H1 (cell line): Measurements from ENCODE around the gene TOP3B. TPM values are rescaled to one million over a fixed set of nuclear protein-coding genes. Genes with fewer than 3 reads are reported as not detected.

ENCODE experiments used
- CTCF ChIA-PET: fragments of 300-600 bp; sonication (Branson Sonifier 250); formaldehyde crosslinking; loops from one replicate; lab custom pipeline; 2021; ENCODE audit not compliant: partially characterized antibody; lab: Charles Lee
- POLR2A ChIA-PET: fragments of 300-600 bp; sonication (Branson Sonifier 250); formaldehyde crosslinking; loops from one replicate; lab custom pipeline; 2021; ENCODE audit warnings: inconsistent platforms; ENCODE audit not compliant: partially characterized antibody; lab: Charles Lee
- DNase-seq, 2 experiments: peaks; one replicate each; pipeline versions ENCODE4 v3.0.0 to v3.0.0-alpha.2; 2010 to 2022; ENCODE audit warnings: low spot score in 2 of 2, low read depth in 1 of 2, mixed read lengths in 1 of 2
- FAIRE-seq: peaks from 2 replicates; lab custom pipeline; 2011; peaks lifted over from hg19 to GRCh38; lab: Jason Lieb, UNC
- H2AFZ ChIP-seq: 2 replicates; pipeline ENCODE4 v1.8.1; 2012; ENCODE audit warnings: low read length, inconsistent platforms
- H2AK5ac ChIP-seq: 2 replicates; pipeline ENCODE4 v1.6.1; 2013; ENCODE audit warnings: low read depth, low read length
- H2BK120ac ChIP-seq: replicated peaks from 2 replicates; pipeline ENCODE3; 2013; ENCODE audit warnings: low read depth, low read length, inconsistent platforms
- H2BK12ac ChIP-seq: 2 replicates; pipeline ENCODE4 v1.6.1; 2013; ENCODE audit warnings: low read depth, low read length
- H2BK15ac ChIP-seq: 2 replicates; pipeline ENCODE4 v1.6.1; 2013; ENCODE audit warnings: low read length
- H2BK20ac ChIP-seq: 2 replicates; pipeline ENCODE4 v1.6.1; 2013; ENCODE audit warnings: low read length
- H2BK5ac ChIP-seq: 2 replicates; pipeline ENCODE4 v1.6.1; 2013; ENCODE audit warnings: low read depth, low read length
- H3K14ac ChIP-seq: 2 replicates; pipeline ENCODE4 v1.6.1; 2013; ENCODE audit warnings: inconsistent platforms; ENCODE audit not compliant: insufficient read length
- H3K18ac ChIP-seq: 2 replicates; pipeline ENCODE4 v1.6.1; 2013; ENCODE audit warnings: low read length; ENCODE audit errors: extremely low read depth
- H3K23ac ChIP-seq: 2 replicates; pipeline ENCODE4 v1.6.1; 2013; ENCODE audit warnings: inconsistent platforms; ENCODE audit not compliant: insufficient read length
- H3K23me2 ChIP-seq: 2 replicates; pipeline ENCODE4 v1.6.1; 2013; ENCODE audit warnings: low read depth, low read length
- H3K27ac ChIP-seq: 2 replicates; pipeline ENCODE4 v1.6.1; 2011; ENCODE audit warnings: low read depth, low read length, inconsistent platforms
- H3K27me3 ChIP-seq, 4 experiments: replicated peaks in 1 of 4; 1 replicate in 1 of 4; 2 replicates in 3 of 4; pipeline versions ENCODE4 v1.6.1 to v1.8.1; 2011 to 2013; ENCODE audit warnings: low read length in 3 of 4, mild to moderate bottlenecking in 3 of 4, inconsistent platforms in 2 of 4, mixed read lengths in 2 of 4, moderate library complexity in 1 of 4; ENCODE audit not compliant: control insufficient read depth in 3 of 4, insufficient read depth in 3 of 4; ENCODE audit errors: extremely low read depth in 1 of 4
- H3K36me3 ChIP-seq, 4 experiments: 2 replicates each; pipeline versions ENCODE4 v1.6.1 to v1.8.1; 2011 to 2013; ENCODE audit warnings: mild to moderate bottlenecking in 4 of 4, low read length in 3 of 4, moderate library complexity in 2 of 4, control low read depth in 1 of 4, inconsistent platforms in 1 of 4; ENCODE audit not compliant: insufficient read depth in 4 of 4, control insufficient read depth in 2 of 4
- H3K4ac ChIP-seq: replicated peaks from 2 replicates; pipeline ENCODE3; 2013; ENCODE audit warnings: low read length, low read depth, mixed read lengths, inconsistent platforms; ENCODE audit not compliant: insufficient read length
- H3K4me1 ChIP-seq, 4 experiments: replicated peaks in 1 of 4; 1 replicate in 1 of 4; 2 replicates in 3 of 4; pipeline versions ENCODE4 v1.6.1 to v1.8.1; 2011 to 2013; ENCODE audit warnings: low read length in 3 of 4, inconsistent platforms in 2 of 4, mixed read lengths in 1 of 4; ENCODE audit not compliant: insufficient read depth in 4 of 4, control insufficient read depth in 3 of 4
- H3K4me2 ChIP-seq, 2 experiments: 2 replicates each; pipeline versions ENCODE4 v1.6.1 to v1.8.1; 2011 to 2013; ENCODE audit warnings: low read depth in 2 of 2, low read length in 2 of 2, control low read depth in 1 of 2, inconsistent platforms in 1 of 2, mild to moderate bottlenecking in 1 of 2; ENCODE audit not compliant: insufficient read depth in 1 of 2
- H3K4me3 ChIP-seq, 4 experiments: fragments of 200-600, 300-600 bp in 1 of 4; sonication (generic), shearing (Covaris generic), sonication (Bioruptor Twin) in 1 of 4; 2 replicates each; pipeline versions ENCODE4 v1.5.1 to v1.8.1; 2011 to 2016; ENCODE audit warnings: low read length in 4 of 4, low read depth in 3 of 4, control low read depth in 2 of 4, inconsistent platforms in 2 of 4, mild to moderate bottlenecking in 2 of 4, mixed read lengths in 1 of 4, moderate library complexity in 1 of 4; ENCODE audit not compliant: insufficient read depth in 2 of 4; ENCODE audit errors: extremely low read depth in 1 of 4
- H3K56ac ChIP-seq: replicated peaks from 2 replicates; pipeline ENCODE3; 2013; ENCODE audit warnings: low read depth, mild to moderate bottlenecking, mixed read lengths, low read length, inconsistent platforms; ENCODE audit not compliant: insufficient read length
- H3K79me1 ChIP-seq: 2 replicates; pipeline ENCODE4 v1.6.1; 2013; ENCODE audit warnings: low read depth, low read length, control low read depth
- H3K79me2 ChIP-seq, 2 experiments: 2 replicates each; pipeline versions ENCODE4 v1.6.1 to v1.8.1; 2012 to 2013; ENCODE audit warnings: low read length in 2 of 2, mild to moderate bottlenecking in 2 of 2, inconsistent platforms in 1 of 2; ENCODE audit not compliant: insufficient read depth in 2 of 2, control insufficient read depth in 1 of 2
- H3K9ac ChIP-seq, 4 experiments: replicated peaks in 1 of 4; 1 replicate in 1 of 4; 2 replicates in 3 of 4; pipeline versions ENCODE4 v1.6.1 to v1.8.1; 2011 to 2013; ENCODE audit warnings: low read depth in 3 of 4, low read length in 3 of 4, control low read depth in 2 of 4, mild to moderate bottlenecking in 2 of 4, moderate library complexity in 2 of 4, inconsistent platforms in 1 of 4; ENCODE audit errors: extremely low read depth in 1 of 4
- H3K9me3 ChIP-seq, 2 experiments: 2 replicates each; pipeline versions ENCODE4 v1.6.1 to v1.8.1; 2012 to 2013; ENCODE audit warnings: mild to moderate bottlenecking in 2 of 2, moderate library complexity in 2 of 2, control low read depth in 1 of 2, inconsistent platforms in 1 of 2, low read depth in 1 of 2, low read length in 1 of 2, mixed read lengths in 1 of 2; ENCODE audit not compliant: insufficient read depth in 2 of 2
- H4K20me1 ChIP-seq, 2 experiments: replicated peaks in 1 of 2; 2 replicates each; pipeline versions ENCODE3 to v1.8.1; 2011 to 2013; ENCODE audit warnings: inconsistent platforms in 2 of 2, low read length in 2 of 2, mild to moderate bottlenecking in 1 of 2; ENCODE audit not compliant: insufficient read depth in 2 of 2, control insufficient read depth in 1 of 2
- H4K5ac ChIP-seq: 2 replicates; pipeline ENCODE4 v1.6.1; 2013; ENCODE audit warnings: low read length, low read depth, mixed read lengths, inconsistent platforms; ENCODE audit not compliant: insufficient read length
- H4K8ac ChIP-seq: 2 replicates; pipeline ENCODE4 v1.8.0; 2013; ENCODE audit warnings: mild to moderate bottlenecking, moderate library complexity, low read length, inconsistent platforms; ENCODE audit not compliant: insufficient read depth; ENCODE audit errors: extremely low read depth
- H4K91ac ChIP-seq: replicated peaks from 2 replicates; pipeline ENCODE3; 2013; ENCODE audit warnings: low read length, mixed read lengths, inconsistent platforms; ENCODE audit not compliant: insufficient read length
- BACH1 ChIP-seq: IDR thresholded peaks from 2 replicates; pipeline ENCODE4 v1.6.1; 2012; ENCODE audit warnings: low read length, improper control_type of control experiment
- KDM1A ChIP-seq: fragments of 200-600, 300-600 bp; sonication (generic); IDR thresholded peaks from 2 replicates; pipeline ENCODE4 v1.7.1; 2016; ENCODE audit warnings: mild to moderate bottlenecking, low read length, borderline replicate concordance
- SUZ12 ChIP-seq: fragments of 200-600 bp; sonication (generic); IDR thresholded peaks from 2 replicates; pipeline ENCODE4 v1.6.1; 2012; ENCODE audit warnings: mild to moderate bottlenecking, inconsistent platforms, low read length, moderate library complexity, mixed read lengths
- YY1 ChIP-seq: IDR thresholded peaks from 2 replicates; pipeline ENCODE4 v1.6.1; 2011; ENCODE audit warnings: low read depth, mild to moderate bottlenecking, low read length
- WGBS, 2 experiments: shearing (Covaris generic) in 1 of 2; methylation state at CpG; one replicate each; pipeline versions ENCODE4 v1.1.6 to v1.1.7; 2013 to 2015; ENCODE audit warnings: low lambda C conversion rate in 2 of 2, mixed read lengths in 2 of 2, inconsistent platforms in 1 of 2, low coverage in 1 of 2, missing lambda C conversion rate in 1 of 2; ENCODE audit not compliant: insufficient replicate concordance in 2 of 2, insufficient coverage in 1 of 2, insufficient read length in 1 of 2; ENCODE audit errors: extremely low coverage in 1 of 2, missing lambda C conversion rate in 1 of 2; 5-methylcytosine and 5-hydroxymethylcytosine counted together
- polyA plus RNA-seq, 7 experiments: library from polyadenylated mRNA; depleted of rRNA in 3 of 7; stranded (reverse) in 5 of 7; unstranded in 2 of 7; fragments of >200 nt in 5 of 7; fragments of 200-250 nt in 2 of 7; gene quantifications; 1 replicate in 5 of 7; 2 replicates in 1 of 7; 4 replicates in 1 of 7; pipeline versions ENCODE4 v1.2.1 to v1.2.3, GENCODE V29; 2011 to 2013; ENCODE audit warnings: missing spikeins in 2 of 7, mixed read lengths in 2 of 7
- total RNA-seq: library from RNA; stranded (reverse); fragmentation: NEBNext Ultra II Directional; extraction: Animal tissue kit (Norgen Biotek cat#: 25700); gene quantifications from 2 replicates; pipeline ENCODE4 v1.2.1, GENCODE V29; 2021

Gene TOP3B
- total and polyA plus RNA-seq, 2 of the 8 experiments (the other 6 are each of a cell fraction or from before 2014, with no cell fraction given): 30.4 to 52.8 TPM

DNA sequence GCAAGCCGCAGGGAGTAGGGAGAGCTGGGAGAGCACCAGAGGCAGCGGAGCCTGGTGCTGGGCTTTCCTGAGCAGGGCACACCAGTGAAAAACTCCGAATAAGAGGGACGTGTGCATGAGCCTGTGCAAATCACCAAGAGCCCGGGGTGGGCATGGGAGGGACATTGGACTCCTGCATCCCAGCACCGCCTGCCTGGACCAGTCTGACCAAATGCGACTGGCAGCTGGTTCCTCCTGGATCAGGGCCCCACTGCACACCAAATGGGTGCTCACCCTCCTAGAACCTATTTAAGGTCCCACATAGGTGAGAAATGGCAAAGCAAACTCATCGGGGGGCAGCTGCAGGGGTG, 33.0 kb downstream of the TOP3B start:
- Histone ChIP-seq H3K14ac (no peak overlapping the region), H3K36me3 (no peaks in the 10 kb centered on the region), H3K23ac (no peak overlapping the region), H2BK120ac (no peak overlapping the region), H3K4ac (no peak overlapping the region), H3K56ac (no peak overlapping the region), H2BK15ac (no peak overlapping the region), H3K4me2 (no peak overlapping the region), H3K4me1 (peaks cover 0 to 13% (median 8%) of the 10 kb centered on the region in 4 experiments; a peak in 5 of 7 replicates), H3K27me3 (peaks cover 0 to 17% (median 6%) of the 10 kb centered on the region in 4 experiments; a peak in 4 of 7 replicates), H4K91ac (no peak overlapping the region), H2BK12ac (no peak overlapping the region), H2BK20ac (no peak overlapping the region), H4K20me1 (peaks cover 2 to 11% of the 10 kb centered on the region in 2 experiments), H4K5ac (no peak overlapping the region), H3K27ac (no peak overlapping the region), H2AK5ac (no peak overlapping the region), H3K79me2 (no peaks in the 10 kb centered on the region), H2BK5ac (no peak overlapping the region), H3K9ac (no peak overlapping the region), H3K23me2 (no peaks in the 10 kb centered on the region; the same call in 1 of the 2 replicates), H3K9me3 (no peaks in the 10 kb centered on the region), H3K79me1 (no peaks in the 10 kb centered on the region; the same call in 1 of the 2 replicates), H3K18ac (no peak overlapping the region), H2AFZ (no peak overlapping the region), H4K8ac (peak overlapping the region; percentile 42; the same call in 1 of the 2 replicates), H3K4me3 (no peak overlapping the region)
- WGBS, 2 experiments: 94% methylated on average over 6 of the region's 8 CpGs; no CpG with 5 or more reads in 1 of the 2 experiments
- DNase-seq: no peak
- TF ChIP-seq KDM1A (no peak), SUZ12 (no peak), YY1 (no peak), BACH1 (no peak)
- ChIA-PET POLR2A (interaction anchor here (1.1 to 1.4 kb wide), 3 partner anchors 10 to 32 kb away, joined by 3 to 4 read pairs (median 3); no protein-coding TSS in a partner anchor), CTCF (interaction anchor here (0.8 to 8.0 kb wide), 4 partner anchors 11 to 239 kb away, joined by 3 to 60 read pairs (median 4); no protein-coding TSS in a partner anchor)
- no peak for FAIRE-seq
